CD4-positive, alpha-beta T cell (primary cell): ENCODE measurements around the gene SLC9A8. TPM values are rescaled to one million over a fixed set of nuclear protein-coding genes. Genes with fewer than 3 reads are reported as not detected.

ENCODE experiments used
- ATAC-seq: fragments of 200-7000 bp; cut with Tn5 transposase; one replicate; pipeline ENCODE4 v1.10.0; 2022; ENCODE audit warnings: mild to moderate bottlenecking; ENCODE audit not compliant: poor library complexity
- CTCF ChIA-PET: fragments of 350-600 bp; sonication (Branson Sonifier 250); formaldehyde crosslinking; loops from one replicate; lab custom pipeline; 2021; ENCODE audit warnings: antibody characterized with exemption, inconsistent platforms; lab: Charles Lee
- POLR2A ChIA-PET: fragments of 350-600 bp; sonication (Branson Sonifier 250); formaldehyde crosslinking; loops from one replicate; lab custom pipeline; 2021; ENCODE audit warnings: antibody characterized with exemption, inconsistent platforms; lab: Charles Lee
- DNase-seq, 14 experiments: peaks; one replicate each; pipeline ENCODE4 v3.0.0-alpha.2; 2013 to 2020; ENCODE audit warnings: mixed read lengths in 2 of 14
- H3K27ac ChIP-seq, 2 donors: one replicate each; pipeline versions ENCODE4 v1.5.1 to v1.7.0; 2013; ENCODE audit warnings: low read length in 2 of 2, low read depth in 1 of 2, mild to moderate bottlenecking in 1 of 2
- H3K27me3 ChIP-seq, 2 experiments: 1 replicate in 1 of 2; 2 replicates in 1 of 2; pipeline versions ENCODE4 v1.6.1 to v1.7.0; 2013; ENCODE audit warnings: low read length in 2 of 2, control low read depth in 1 of 2, mild to moderate bottlenecking in 1 of 2, moderate library complexity in 1 of 2; ENCODE audit not compliant: insufficient read depth in 2 of 2, control insufficient read depth in 1 of 2
- H3K36me3 ChIP-seq: one replicate; pipeline ENCODE4 v1.6.1; 2013; ENCODE audit warnings: low read length, control low read depth; ENCODE audit not compliant: insufficient read depth
- H3K4me1 ChIP-seq: one replicate; pipeline ENCODE4 v1.6.1; 2013; ENCODE audit warnings: low read length, control low read depth; ENCODE audit not compliant: insufficient read depth
- H3K4me3 ChIP-seq: one replicate; pipeline ENCODE4 v1.5.1; 2013; ENCODE audit warnings: mild to moderate bottlenecking, low read length, moderate library complexity
- H3K9me3 ChIP-seq, 2 experiments: 1 replicate in 1 of 2; 2 replicates in 1 of 2; pipeline versions ENCODE4 v1.6.1 to v1.7.0; 2013; ENCODE audit warnings: low read length in 2 of 2, mild to moderate bottlenecking in 2 of 2, control low read depth in 1 of 2, moderate library complexity in 1 of 2; ENCODE audit not compliant: control insufficient read depth in 1 of 2, insufficient read depth in 1 of 2
- H3K27ac Mint-ChIP-seq: one replicate; pipeline ENCODE4 v1.8.0; 2020; ENCODE audit warnings: mixed read lengths
- H3K27me3 Mint-ChIP-seq: one replicate; pipeline ENCODE4 v1.8.0; 2021; ENCODE audit warnings: mixed read lengths
- H3K36me3 Mint-ChIP-seq: one replicate; pipeline ENCODE4 v1.8.0; 2021; ENCODE audit warnings: low read depth, mixed read lengths
- H3K4me1 Mint-ChIP-seq: one replicate; pipeline ENCODE4 v1.8.0; 2021; ENCODE audit warnings: low read depth, mixed read lengths
- H3K4me3 Mint-ChIP-seq: one replicate; pipeline ENCODE4 v1.8.0; 2020; ENCODE audit warnings: mild to moderate bottlenecking, mixed read lengths
- H3K9me3 Mint-ChIP-seq: one replicate; pipeline ENCODE4 v1.8.0; 2020; ENCODE audit warnings: mixed read lengths
- CTCF ChIP-seq: fragments of 200-600 bp; IDR thresholded peaks from one replicate; pipeline ENCODE4 v1.8.0; 2022; ENCODE audit warnings: antibody characterized with exemption, mild to moderate bottlenecking
- intact Hi-C, 2 experiments: fragments of 100-400 bp; cut with DNase I in 1 of 2; cut with micrococcal nuclease in 1 of 2; formaldehyde crosslinking; loops; one replicate each; pipeline versions ENCODE4 v1.15.1 to v1.9.0; 2023 to 2025; cut with DNase I, micrococcal nuclease
- total RNA-seq, 174 experiments: library from RNA in 2 of 174; stranded (reverse) in 2 of 174; gene quantifications; one replicate each; pipeline ENCODE4 v1.2.3 and lab custom pipeline; 2021 to 2026

The SLC9A8 gene
- total RNA-seq, 2 experiments from 2014 or later: 29.5 to 30.2 TPM

- Histone ChIP-seq H3K27me3 (no peaks in the 10 kb centered on the region), H3K4me3 (no peak overlapping the region), H3K9me3 (no peaks in the 10 kb centered on the region), H3K4me1 (peaks cover 20% of the 10 kb centered on the region), H3K27ac (no peak overlapping the region), H3K36me3 (no peaks in the 10 kb centered on the region)
- H3K27ac Mint-ChIP-seq: no peak overlapping the region
- H3K27me3 Mint-ChIP-seq: no peaks in the 10 kb centered on the region
- no peak for TF ChIP-seq CTCF
- ChIA-PET CTCF (no interaction called here), POLR2A (no interaction called here)
- peaks cover 25% of the 10 kb centered on the region for H3K4me1 Mint-ChIP-seq
- ATAC-seq (no peak), DNase-seq (no peak)
- H3K9me3 Mint-ChIP-seq: no peaks in the 10 kb centered on the region
- intact Hi-C loops: no loop called here
- peaks cover 17% of the 10 kb centered on the region for H3K36me3 Mint-ChIP-seq
- H3K4me3 Mint-ChIP-seq: no peak overlapping the region
Observed at GRCh38 chr20:49808753-49809152, 3.9 kb upstream of the SLC9A8 start.

GRCh38 chr20:49809803-49810359 lies 2.7 kb upstream of the SLC9A8 start:
- peaks cover 20% of the 10 kb centered on the region for H3K36me3 Mint-ChIP-seq

DNA sequence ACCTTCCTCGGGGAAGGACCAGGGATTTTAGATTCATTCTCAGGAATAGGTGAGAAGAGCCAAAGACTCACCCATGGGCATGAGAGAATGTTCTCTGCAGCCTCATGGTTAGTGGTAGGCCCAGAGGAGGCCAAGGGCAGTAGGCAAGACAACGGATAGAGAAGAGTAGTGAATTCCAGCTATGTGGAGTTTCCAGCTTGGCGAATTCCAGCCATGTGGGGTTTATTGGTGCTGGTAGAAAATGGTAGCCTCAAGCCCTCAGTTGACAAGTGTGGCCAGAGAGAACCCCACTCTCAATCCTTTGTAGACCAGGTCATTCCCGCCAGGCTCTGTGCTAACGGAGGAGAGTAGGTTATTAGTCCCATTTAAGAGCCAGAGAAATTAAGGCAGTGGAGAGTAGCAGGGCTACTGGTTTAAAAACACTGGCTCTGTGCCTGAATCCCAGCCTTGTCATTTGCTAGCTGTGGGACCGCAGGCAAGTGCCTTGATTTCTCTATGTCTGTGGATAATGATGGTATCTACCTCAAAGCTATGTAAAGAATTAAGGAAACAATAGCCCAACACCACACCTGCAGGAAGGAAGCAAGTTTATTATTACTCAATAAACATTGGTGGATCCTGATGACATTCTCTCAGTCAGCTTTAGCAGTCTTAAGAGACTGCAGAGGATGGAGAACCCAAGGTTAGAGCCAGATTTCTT lies 2.0 kb upstream of the SLC9A8 start:
- CTCF ChIA-PET: no interaction called here
- DNase-seq: no peak
- Mint-ChIP-seq H3K9me3 (no peaks in the 10 kb centered on the region), H3K27me3 (no peaks in the 10 kb centered on the region), H3K36me3 (peaks cover 28% of the 10 kb centered on the region), H3K27ac (peak overlapping the region; percentile 97), H3K4me3 (peak overlapping the region; percentile 93), H3K4me1 (peaks cover 35% of the 10 kb centered on the region)
- Histone ChIP-seq H3K4me1 (peaks cover 25% of the 10 kb centered on the region), H3K36me3 (peaks cover 6% of the 10 kb centered on the region), H3K4me3 (no peak overlapping the region), H3K9me3 (no peaks in the 10 kb centered on the region), H3K27ac (no peak overlapping the region), H3K27me3 (no peaks in the 10 kb centered on the region)
- POLR2A ChIA-PET: no interaction called here
- no peak for ATAC-seq
- TF ChIP-seq CTCF: no peak
- intact Hi-C loops: loop anchor here (5.0 to 10.0 kb wide), 5 partner anchors 96 to 924 kb away; partner anchors contain the start of genes B4GALT5 (in 2 of the 2), PARD6B (in 1 of the 2), SPATA2 (in 1 of the 2) and UBE2V1 (in 1 of the 2)

More at GRCh38 chr20:49809803-49810359, 2.7 kb upstream of the SLC9A8 start:
- ChIA-PET POLR2A (no interaction called here), CTCF (no interaction called here)
- Mint-ChIP-seq H3K4me1 (peaks cover 36% of the 10 kb centered on the region), H3K9me3 (no peaks in the 10 kb centered on the region), H3K27ac (peak overlapping the region; percentile 97), H3K27me3 (no peaks in the 10 kb centered on the region), H3K4me3 (peak overlapping the region; percentile 93)
- TF ChIP-seq CTCF: no peak
- Histone ChIP-seq H3K36me3 (peaks cover under 1% of the 10 kb centered on the region), H3K9me3 (no peaks in the 10 kb centered on the region), H3K27me3 (no peaks in the 10 kb centered on the region), H3K4me3 (no peak overlapping the region), H3K4me1 (peaks cover 29% of the 10 kb centered on the region), H3K27ac (no peak overlapping the region)
- ATAC-seq (no peak), DNase-seq (no peak)
- intact Hi-C loops: loop anchor here (5.0 to 10.0 kb wide), 5 partner anchors 95 to 925 kb away; partner anchors contain the start of genes B4GALT5 (in 2 of the 2), PARD6B (in 1 of the 2), SPATA2 (in 1 of the 2) and UBE2V1 (in 1 of the 2)
